Stimulated activated CD8-positive, alpha-beta memory T cell treated with anti-CD3 and anti-CD28 coated beads, Interleukin-15, amount 100 ng/mL, for 1 hour (primary cell): ENCODE results near the gene LAMTOR4.
A peak's percentile ranks its signal among the peaks of the same experiment; 100 is the strongest.
"Not testable (repeated sequence)": the region's sequence is repeated elsewhere in the genome, so short reads cannot be mapped to it uniquely, and the experiment has no call there.

Experiments used
- DNase-seq: peaks from one replicate; pipeline ENCODE4 v3.0.0-alpha.2; 2020; ENCODE audit warnings: low read depth

The LAMTOR4 gene

DNA sequence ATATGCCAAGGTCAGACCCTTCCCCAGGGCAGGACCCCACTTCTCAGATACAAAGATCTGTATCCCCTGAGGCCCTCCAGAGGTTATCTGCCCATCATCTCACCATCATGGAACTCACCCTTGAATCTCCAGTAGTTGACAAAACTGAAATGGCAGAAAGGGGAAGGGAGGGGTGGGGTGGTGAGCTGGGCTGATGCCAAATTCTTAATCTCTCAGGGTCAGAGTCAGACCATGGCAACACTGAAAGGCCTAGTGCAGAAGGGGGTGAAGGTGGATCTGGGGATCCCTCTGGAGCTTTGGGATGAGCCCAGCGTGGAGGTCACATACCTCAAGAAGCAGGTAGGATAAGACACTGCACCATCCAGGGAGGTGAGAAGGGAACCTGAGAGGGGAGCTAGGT lies 26.1 kb upstream of the LAMTOR4 start:
- no peak for DNase-seq

- DNase-seq = no peak
These were observed 24.2 kb upstream of the LAMTOR4 start for GRCh38 chr7:100124301-100125230.

DNA sequence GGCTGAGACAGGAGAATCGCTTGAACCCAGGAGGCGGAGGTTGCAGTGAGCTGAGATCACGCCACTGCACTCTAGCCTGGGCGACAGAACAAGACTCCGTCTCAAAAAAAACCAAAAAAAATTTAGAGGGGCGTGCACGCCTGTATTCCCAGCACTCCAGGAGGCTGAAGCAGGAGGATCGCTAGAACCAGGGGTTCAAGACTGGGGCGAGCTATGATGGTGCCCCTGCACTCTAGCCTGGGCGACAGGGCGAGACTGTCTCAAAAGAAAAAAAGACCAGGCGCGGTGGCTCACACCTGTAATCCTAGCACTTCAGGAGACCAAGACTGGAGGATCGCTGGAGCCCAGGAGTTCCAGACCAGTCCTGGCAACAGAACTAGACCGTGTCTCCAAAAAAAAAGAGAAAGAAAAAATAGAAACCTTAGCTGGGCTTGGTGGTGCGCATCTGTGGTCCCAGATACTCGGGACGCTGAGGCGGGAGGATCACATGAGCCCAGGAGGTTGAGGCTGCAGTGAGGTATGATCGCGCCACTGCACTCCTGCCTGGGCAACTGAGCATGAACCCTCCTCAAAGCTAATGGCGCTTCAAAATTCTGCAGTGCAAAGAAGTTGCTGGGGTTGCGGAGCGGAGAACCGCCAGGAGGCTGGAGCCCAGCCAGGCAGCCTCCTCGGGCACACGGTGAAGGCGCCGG lies 22.3 kb upstream of the LAMTOR4 start:
- DNase-seq = no peak

GRCh38 chr7:100126931-100127865 lies 21.5 kb upstream of the LAMTOR4 start, which contains the start of gene MBLAC1:
TSS of gene MBLAC1 (plus strand) at chr7:100126967. CDS start at chr7:100127396, 429 bp downstream.
- DNase-seq = peak; percentile 89

- no peak for DNase-seq
These were observed 20.7 kb upstream of the LAMTOR4 start for GRCh38 chr7:100127866-100128636.

DNA sequence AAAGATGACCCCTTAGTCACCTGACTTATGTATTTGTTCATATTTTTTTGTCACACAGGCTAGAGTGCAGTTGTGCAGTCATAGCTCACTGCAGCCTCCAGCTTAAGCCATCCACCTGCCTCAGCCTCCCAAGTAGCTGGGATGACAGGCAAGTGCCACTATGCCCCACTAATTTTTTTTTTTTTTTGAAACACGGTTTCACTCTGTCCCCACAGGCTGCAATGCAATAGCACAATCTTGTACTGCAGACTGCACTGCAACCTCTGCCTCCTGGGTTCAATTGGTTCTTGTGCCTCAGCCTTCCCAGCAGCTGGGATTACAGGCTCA lies 20.1 kb upstream of the LAMTOR4 start:
- DNase-seq = no peak

- not testable (repeated sequence) for DNase-seq
These were observed 18.5 kb upstream of the LAMTOR4 start for GRCh38 chr7:100130220-100130607.

- peak; percentile 76 for DNase-seq
These were observed 17.9 kb upstream of the LAMTOR4 start for GRCh38 chr7:100130608-100131453.

- DNase-seq = no peak
These were observed 16.6 kb upstream of the LAMTOR4 start for GRCh38 chr7:100132126-100132525.

DNA sequence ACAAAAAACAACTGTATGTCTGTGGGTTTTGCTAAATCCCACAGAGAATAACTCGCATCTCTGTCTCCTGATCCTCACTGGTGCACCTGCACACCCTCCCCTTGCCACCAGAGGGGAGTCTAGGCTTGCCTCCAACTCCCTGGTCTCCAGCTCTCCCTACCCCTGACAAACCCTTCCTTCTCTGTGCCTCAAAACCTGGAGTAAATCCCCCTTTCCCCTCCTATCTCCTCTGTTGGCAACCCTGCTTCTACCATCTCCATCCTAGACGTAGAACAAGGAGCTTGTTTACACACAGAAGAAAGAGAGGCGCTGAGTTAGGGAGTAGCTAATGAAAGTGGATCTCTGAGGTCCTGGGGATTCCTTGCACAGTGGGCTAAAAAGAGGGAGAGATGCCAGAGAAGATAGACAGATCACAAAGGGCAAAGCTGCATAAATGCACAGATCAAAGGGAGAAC lies 16.0 kb upstream of the LAMTOR4 start:
- no peak for DNase-seq

GRCh38 chr7:100137851-100138760 lies 10.6 kb upstream of the LAMTOR4 start:
- no peak for DNase-seq

DNA sequence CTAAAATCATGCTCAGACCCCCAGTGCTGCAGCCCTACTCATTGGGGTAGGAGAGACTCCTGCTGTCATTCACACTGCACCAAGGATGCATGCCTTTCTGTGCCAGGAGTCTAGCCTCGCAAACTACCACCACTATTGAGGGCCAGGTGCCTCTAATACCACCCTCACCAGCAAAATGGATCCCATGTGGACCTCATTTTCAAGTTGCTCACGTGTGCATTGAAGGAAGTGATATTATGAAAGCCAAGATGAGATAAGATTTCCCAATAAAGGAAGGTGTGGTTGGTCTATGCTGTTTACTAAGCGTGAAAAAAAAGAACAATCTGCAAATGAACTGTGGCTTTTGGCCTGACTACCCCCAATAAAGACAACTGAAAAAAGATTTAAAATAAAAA lies 7.2 kb upstream of the LAMTOR4 start:
- DNase-seq = no peak

GRCh38 chr7:100142461-100142860 lies 6.3 kb upstream of the LAMTOR4 start:
- DNase-seq = no peak

DNA sequence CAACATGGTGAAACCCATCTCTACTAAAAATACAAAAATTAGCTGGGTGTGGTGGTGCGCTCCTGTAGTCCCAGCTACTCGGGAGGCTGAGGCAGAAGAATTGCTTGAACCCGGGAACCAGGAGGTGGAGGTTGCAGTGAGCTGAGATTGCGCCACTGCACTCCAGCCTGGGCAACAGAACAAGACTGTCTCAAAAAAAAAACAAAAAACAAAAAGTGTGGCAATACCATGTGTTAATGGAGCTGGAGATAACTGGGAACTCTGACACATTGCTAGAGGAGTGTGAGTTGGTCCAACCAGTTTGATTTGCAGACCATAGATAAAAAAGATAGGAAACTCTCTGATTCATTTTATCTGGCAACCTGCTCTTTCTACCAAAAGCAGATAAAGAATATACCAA lies 2.4 kb upstream of the LAMTOR4 start:
- not testable (repeated sequence) for DNase-seq

GRCh38 chr7:100147278-100147677 lies 1.4 kb upstream of the LAMTOR4 start:
- no peak for DNase-seq

DNA sequence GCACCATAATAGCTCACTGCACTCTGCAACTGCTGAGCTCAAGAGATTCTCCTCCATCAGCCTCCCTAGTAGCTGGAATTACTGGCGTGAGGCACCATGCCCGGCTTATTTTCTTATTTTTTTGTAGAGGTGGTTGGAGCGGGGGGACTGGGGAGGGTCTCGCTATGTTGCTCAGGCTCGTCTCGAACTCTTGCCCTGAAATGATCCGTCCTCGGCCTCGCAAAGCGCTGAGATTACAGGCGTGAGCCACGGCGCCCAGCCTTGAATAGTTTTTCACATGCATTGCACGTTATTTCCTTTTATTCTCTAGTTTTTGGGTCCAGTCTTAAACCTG lies 526 bp upstream of the LAMTOR4 start:
- no peak for DNase-seq

DNA sequence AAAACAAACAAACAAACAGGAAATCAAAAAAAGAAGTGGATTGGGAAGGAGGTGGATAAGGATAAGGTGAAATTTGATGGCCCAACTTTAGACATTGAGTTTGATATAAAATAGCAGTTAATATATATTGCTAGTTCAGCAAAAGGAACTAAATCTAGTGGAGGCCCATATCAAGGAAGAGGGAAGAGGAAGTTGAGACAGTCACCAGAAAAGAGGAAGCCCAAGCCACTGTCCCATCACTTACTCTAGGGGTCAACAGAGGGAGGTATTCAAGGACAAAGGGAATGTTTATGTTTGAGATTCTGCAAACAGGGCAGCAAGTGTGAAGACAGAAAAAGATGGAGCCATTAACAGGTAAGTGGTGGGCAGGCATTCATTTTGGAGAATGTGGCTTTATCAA lies 3.7 kb downstream of the LAMTOR4 start:
- DNase-seq = no peak

DNA sequence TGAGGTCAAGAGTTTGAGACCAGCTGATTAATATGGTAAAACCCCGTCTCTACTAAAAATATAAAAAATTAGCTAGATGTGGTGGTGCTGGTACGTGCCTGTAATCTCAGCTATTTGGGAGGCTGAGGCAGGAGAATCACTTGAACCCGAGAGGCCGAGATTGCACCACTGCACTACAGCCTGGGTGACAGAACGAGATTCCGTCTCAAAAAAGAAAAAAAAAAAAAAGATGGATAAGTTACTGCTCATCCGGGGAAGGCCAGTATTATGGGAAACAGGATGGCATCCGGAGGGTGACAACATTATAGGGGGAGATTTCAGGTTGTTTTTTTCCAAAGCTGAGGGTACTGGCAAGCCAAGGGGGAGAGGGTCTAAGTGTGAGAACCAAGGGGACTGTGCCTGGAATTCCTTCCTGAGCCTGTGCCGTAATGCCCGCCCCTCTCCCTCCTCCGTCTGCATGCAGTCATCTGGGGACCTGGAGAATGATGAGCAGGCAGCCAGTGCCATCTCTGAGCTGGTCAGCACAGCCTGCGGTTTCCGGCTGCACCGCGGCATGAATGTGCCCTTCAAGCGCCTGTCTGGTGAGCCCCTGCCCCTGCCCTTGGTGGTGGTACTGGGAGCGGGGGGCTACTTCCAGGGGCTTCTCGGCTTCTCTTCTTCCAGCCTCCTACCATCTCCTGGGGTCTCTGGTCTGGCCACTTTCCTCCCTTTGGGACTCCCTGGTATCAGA lies 4.4 kb downstream of the LAMTOR4 start:
- DNase-seq = no peak
